DOHH2 (cell line): Measurements from ENCODE around the gene MCIDAS.

Experiments used
- H3F3A ChIP-seq: fragments of 200-600 bp; sonication (generic), shearing (Covaris generic); 2 replicates; pipeline ENCODE4 v1.6.0; 2016; ENCODE audit warnings: antibody characterized with exemption, mild to moderate bottlenecking; ENCODE audit not compliant: control insufficient read depth, insufficient read depth
- H3K27ac ChIP-seq: fragments of 200-600 bp; sonication (generic); 2 replicates; pipeline ENCODE4 v1.5.1; 2014; ENCODE audit warnings: low read depth, mild to moderate bottlenecking, low read length, moderate library complexity
- H3K27me3 ChIP-seq: fragments of 200-600 bp; sonication (generic); 2 replicates; pipeline ENCODE4 v1.6.1; 2014; ENCODE audit warnings: mild to moderate bottlenecking, low read length, mixed read lengths; ENCODE audit not compliant: control insufficient read depth
- H3K36me3 ChIP-seq: fragments of 200-600 bp; sonication (generic); 2 replicates; pipeline ENCODE4 v1.6.1; 2014; ENCODE audit warnings: mild to moderate bottlenecking, low read length, moderate library complexity, mixed read lengths; ENCODE audit not compliant: control insufficient read depth
- H3K4me1 ChIP-seq: fragments of 200-600 bp; sonication (generic); 2 replicates; pipeline ENCODE4 v1.6.1; 2014; ENCODE audit warnings: mild to moderate bottlenecking, low read length, mixed read lengths; ENCODE audit not compliant: control insufficient read depth
- H3K4me2 ChIP-seq: fragments of 200-600 bp; sonication (generic); 2 replicates; pipeline ENCODE4 v1.6.0; 2014; ENCODE audit warnings: mild to moderate bottlenecking, low read length, moderate library complexity
- H3K4me3 ChIP-seq: fragments of 200-600 bp; sonication (generic); 2 replicates; pipeline ENCODE4 v1.5.1; 2014; ENCODE audit warnings: mild to moderate bottlenecking, low read length, mixed read lengths
- H3K79me2 ChIP-seq: fragments of 200-600 bp; sonication (generic); 2 replicates; pipeline ENCODE4 v1.6.1; 2014; ENCODE audit warnings: mild to moderate bottlenecking, low read length, mixed read lengths; ENCODE audit not compliant: control insufficient read depth
- H3K9me2 ChIP-seq: fragments of 200-600 bp; sonication (generic); replicated peaks from 2 replicates; pipeline ENCODE4 v1.6.1; 2014; ENCODE audit warnings: mild to moderate bottlenecking, low read length, mixed read lengths; ENCODE audit not compliant: control insufficient read depth
- H3K9me3 ChIP-seq: fragments of 200-600 bp; sonication (generic); 2 replicates; pipeline ENCODE4 v1.6.1; 2014; ENCODE audit warnings: antibody characterized with exemption, low read length, mixed read lengths; ENCODE audit not compliant: control insufficient read depth, insufficient read depth
- H4K20me1 ChIP-seq: fragments of 200-600 bp; sonication (generic); 2 replicates; pipeline ENCODE4 v1.6.0; 2014; ENCODE audit warnings: low read depth, mild to moderate bottlenecking, antibody characterized with exemption, low read length, moderate library complexity; ENCODE audit not compliant: control insufficient read depth, insufficient read depth
- CTCF ChIP-seq: fragments of 200-600 bp; sonication (generic); IDR thresholded peaks from one replicate; pipeline ENCODE4 v1.5.1; 2014; ENCODE audit warnings: antibody characterized with exemption, mild to moderate bottlenecking, low read depth, low read length; ENCODE audit not compliant: poor library complexity, severe bottlenecking
- EZH2phosphoT487 ChIP-seq: fragments of 200-600 bp; sonication (generic); IDR thresholded peaks from 2 replicates; pipeline ENCODE4 v1.6.1; 2017; ENCODE audit warnings: borderline replicate concordance, mild to moderate bottlenecking, antibody characterized with exemption, low read length, moderate library complexity, mixed read lengths

The MCIDAS gene

GRCh38 chr5:55226934-55227663 is at the start of gene MCIDAS:
Gene MCIDAS, minus strand, starts transcription at chr5:55227315. Its CDS starts 177 bp downstream, at chr5:55227138.
- Histone ChIP-seq H3K79me2 (no peaks in the 10 kb centered on the region), H3K4me1 (peaks cover 29% of the 10 kb centered on the region), H3K9me3 (no peaks in the 10 kb centered on the region), H3K4me2 (peak within 1 kb of the TSS; percentile 89), H3K27ac (no peak within 1 kb of the TSS), H3K9me2 (no peaks in the 10 kb centered on the region), H3K27me3 (peaks cover 96% of the 10 kb centered on the region), H3F3A (no peaks in the 10 kb centered on the region), H3K36me3 (no peaks in the 10 kb centered on the region), H4K20me1 (no peaks in the 10 kb centered on the region; the same call in 1 of the 2 replicates), H3K4me3 (peak within 1 kb of the TSS; percentile 76)
- TF ChIP-seq CTCF: peak; percentile 13
- TF ChIP-seq EZH2phosphoT487: peak; percentile 45; the same call in 1 of the 2 replicates

- H3K9me2 ChIP-seq: no peaks in the 10 kb centered on the region
- H3K9me3 ChIP-seq: no peaks in the 10 kb centered on the region
- no peaks in the 10 kb centered on the region for H4K20me1 ChIP-seq
- peaks cover 73% of the 10 kb centered on the region for H3K36me3 ChIP-seq
- H3K4me2 ChIP-seq: no peak overlapping the region
- H3K27ac ChIP-seq: no peak overlapping the region
- H3F3A ChIP-seq: peaks cover 2% of the 10 kb centered on the region; the same call in 1 of the 2 replicates
- H3K27me3 ChIP-seq: no peaks in the 10 kb centered on the region
- H3K79me2 ChIP-seq: no peaks in the 10 kb centered on the region
- H3K4me1 ChIP-seq: no peaks in the 10 kb centered on the region
- H3K4me3 ChIP-seq: no peak overlapping the region
- TF ChIP-seq CTCF: no peak
- no peak for TF ChIP-seq EZH2phosphoT487
Measured at GRCh38 chr5:55276771-55277170, 49.7 kb upstream of the MCIDAS start.

- H3K27me3 ChIP-seq: no peaks in the 10 kb centered on the region
- no peak overlapping the region for H3K27ac ChIP-seq
- no peak overlapping the region for H3K4me3 ChIP-seq
- no peaks in the 10 kb centered on the region for H3F3A ChIP-seq
- no peaks in the 10 kb centered on the region for H3K79me2 ChIP-seq
- H3K4me1 ChIP-seq: no peaks in the 10 kb centered on the region
- peaks cover 61% of the 10 kb centered on the region for H3K36me3 ChIP-seq
- no peaks in the 10 kb centered on the region for H3K9me3 ChIP-seq
- H4K20me1 ChIP-seq: no peaks in the 10 kb centered on the region
- TF ChIP-seq EZH2phosphoT487 (no peak), CTCF (no peak)
- no peak overlapping the region for H3K4me2 ChIP-seq
- H3K9me2 ChIP-seq: no peaks in the 10 kb centered on the region
Measured at GRCh38 chr5:55258339-55258738, 31.2 kb upstream of the MCIDAS start.
